Effector memory CD8-positive, alpha-beta T cell (primary cell): ENCODE results near the gene FERMT3.
A peak's percentile ranks its signal among the peaks of the same experiment; 100 is the strongest.
"Not testable (repeated sequence)": the region's sequence is repeated elsewhere in the genome, so short reads cannot be mapped to it uniquely, and the experiment has no call there.

Source experiments
- ATAC-seq: fragments of 150-1000 bp; cut with Tn5 transposase; replicated peaks from 2 replicates; pipeline ENCODE4 v1.10.0; 2021; ENCODE audit warnings: mild to moderate bottlenecking, moderate library complexity
- DNase-seq, 3 experiments: peaks; one replicate each; pipeline ENCODE4 v3.0.0; 2021
- H3K27ac Mint-ChIP-seq, 2 donors: one replicate each; pipeline ENCODE4 v1.8.0; 2022; ENCODE audit warnings: mild to moderate bottlenecking in 2 of 2, mixed read lengths in 2 of 2, moderate library complexity in 2 of 2
- H3K27me3 Mint-ChIP-seq, 2 donors: one replicate each; pipeline ENCODE4 v1.8.0; 2022; ENCODE audit warnings: mixed read lengths in 2 of 2
- H3K36me3 Mint-ChIP-seq: one replicate; pipeline ENCODE4 v1.8.0; 2022; ENCODE audit warnings: mild to moderate bottlenecking, moderate library complexity, mixed read lengths; ENCODE audit not compliant: insufficient read depth
- H3K4me1 Mint-ChIP-seq, 2 donors: one replicate each; pipeline ENCODE4 v1.8.0; 2022; ENCODE audit warnings: low read depth in 2 of 2, mixed read lengths in 2 of 2
- H3K4me3 Mint-ChIP-seq, 2 donors: one replicate each; pipeline ENCODE4 v1.8.0; 2022; ENCODE audit warnings: mild to moderate bottlenecking in 2 of 2, mixed read lengths in 2 of 2, moderate library complexity in 2 of 2
- H3K9me3 Mint-ChIP-seq, 2 donors: one replicate each; pipeline ENCODE4 v1.8.0; 2022; ENCODE audit warnings: mixed read lengths in 2 of 2

FERMT3 gene

GRCh38 chr11:64239662-64240434 lies 33.3 kb downstream of the FERMT3 start:
- Mint-ChIP-seq H3K9me3 (no peaks in the 10 kb centered on the region), H3K4me1 (peaks cover 32% of the 10 kb centered on the region in 2 donors), H3K27me3 (no peaks in the 10 kb centered on the region), H3K36me3 (peaks cover 20% of the 10 kb centered on the region), H3K27ac (peak overlapping the region; percentile 100), H3K4me3 (peak overlapping the region; percentile 87)
- DNase-seq: no peak
- ATAC-seq: no peak

- peaks cover 28 to 33% of the 10 kb centered on the region in 2 donors for H3K4me1 Mint-ChIP-seq
- ATAC-seq (peak; percentile 66), DNase-seq (peak; percentile 96 to 98 (median 97))
- H3K36me3 Mint-ChIP-seq: peaks cover 20% of the 10 kb centered on the region
- peak within 1 kb of the TSS; percentile 87 for H3K4me3 Mint-ChIP-seq
- peak within 1 kb of the TSS; percentile 100 for H3K27ac Mint-ChIP-seq
- H3K9me3 Mint-ChIP-seq: no peaks in the 10 kb centered on the region
- H3K27me3 Mint-ChIP-seq: no peaks in the 10 kb centered on the region
These were observed 34.1 kb downstream of the FERMT3 start, which contains the start of gene FKBP2 for GRCh38 chr11:64240435-64241240. Gene FKBP2 (plus strand): TSS chr11:64241095. CDS start chr11:64242388, 1,293 bp downstream.

- peaks cover 32 to 38% of the 10 kb centered on the region in 2 donors for H3K4me1 Mint-ChIP-seq
- H3K4me3 Mint-ChIP-seq: peak overlapping the region; percentile 87
- H3K36me3 Mint-ChIP-seq: peaks cover 25% of the 10 kb centered on the region
- no peaks in the 10 kb centered on the region for H3K9me3 Mint-ChIP-seq
- peak overlapping the region; percentile 100 for H3K27ac Mint-ChIP-seq
- ATAC-seq (peak; percentile 71), DNase-seq (peak; percentile 100)
- H3K27me3 Mint-ChIP-seq: no peaks in the 10 kb centered on the region
These were observed 34.6 kb downstream of the FERMT3 start for GRCh38 chr11:64241241-64241490.

- Mint-ChIP-seq H3K9me3 (no peaks in the 10 kb centered on the region), H3K36me3 (peaks cover 25% of the 10 kb centered on the region), H3K4me3 (peak overlapping the region; percentile 87), H3K4me1 (peaks cover 32 to 38% of the 10 kb centered on the region in 2 donors), H3K27ac (peak overlapping the region; percentile 100), H3K27me3 (no peaks in the 10 kb centered on the region)
- ATAC-seq (peak; percentile 0), DNase-seq (peak in 1 of 3 experiments; percentile 28)
These were observed 35.2 kb downstream of the FERMT3 start for GRCh38 chr11:64241491-64242374.

- Mint-ChIP-seq H3K27ac (peak overlapping the region; percentile 16 to 49), H3K4me3 (peak overlapping the region; percentile 87), H3K4me1 (peaks cover 38 to 40% of the 10 kb centered on the region in 2 donors), H3K9me3 (no peaks in the 10 kb centered on the region), H3K36me3 (peaks cover 30% of the 10 kb centered on the region), H3K27me3 (no peaks in the 10 kb centered on the region)
- ATAC-seq (no peak), DNase-seq (no peak)
These were observed 36.8 kb downstream of the FERMT3 start for GRCh38 chr11:64243236-64243854.

GRCh38 chr11:64244107-64244506 lies 37.6 kb downstream of the FERMT3 start:
- Mint-ChIP-seq H3K36me3 (peaks cover 30% of the 10 kb centered on the region), H3K27ac (peak overlapping the region in 1 of 2 donors; percentile 49), H3K4me3 (peak overlapping the region; percentile 87), H3K9me3 (no peaks in the 10 kb centered on the region), H3K27me3 (no peaks in the 10 kb centered on the region), H3K4me1 (peaks cover 38 to 40% of the 10 kb centered on the region in 2 donors)
- DNase-seq (no peak), ATAC-seq (no peak)

GRCh38 chr11:64244966-64245365 lies 38.4 kb downstream of the FERMT3 start:
- Mint-ChIP-seq H3K36me3 (peaks cover 27% of the 10 kb centered on the region), H3K4me3 (peak overlapping the region; percentile 87), H3K9me3 (no peaks in the 10 kb centered on the region), H3K27me3 (no peaks in the 10 kb centered on the region), H3K27ac (peak overlapping the region; percentile 90 to 96), H3K4me1 (peaks cover 35 to 37% of the 10 kb centered on the region in 2 donors)
- no peak for DNase-seq
- no peak for ATAC-seq

GRCh38 chr11:64245401-64245796 lies 38.9 kb downstream of the FERMT3 start:
- H3K27me3 Mint-ChIP-seq: no peaks in the 10 kb centered on the region
- peaks cover 31 to 35% of the 10 kb centered on the region in 2 donors for H3K4me1 Mint-ChIP-seq
- H3K4me3 Mint-ChIP-seq: peak overlapping the region; percentile 87
- H3K36me3 Mint-ChIP-seq: peaks cover 24% of the 10 kb centered on the region
- DNase-seq (peak; percentile 57 to 58 (median 58)), ATAC-seq (peak; percentile 7)
- H3K9me3 Mint-ChIP-seq: no peaks in the 10 kb centered on the region
- H3K27ac Mint-ChIP-seq: peak overlapping the region; percentile 90 to 96

GRCh38 chr11:64245797-64246620 lies 39.5 kb downstream of the FERMT3 start:
- H3K36me3 Mint-ChIP-seq: peaks cover 18% of the 10 kb centered on the region
- H3K9me3 Mint-ChIP-seq: no peaks in the 10 kb centered on the region
- DNase-seq (peak; percentile 53 to 64 (median 59)), ATAC-seq (peak; percentile 5)
- H3K27me3 Mint-ChIP-seq: no peaks in the 10 kb centered on the region
- peak overlapping the region; percentile 90 to 96 for H3K27ac Mint-ChIP-seq
- H3K4me3 Mint-ChIP-seq: peak overlapping the region; percentile 87
- peaks cover 27 to 33% of the 10 kb centered on the region in 2 donors for H3K4me1 Mint-ChIP-seq

GRCh38 chr11:64246621-64246870 lies 40.0 kb downstream of the FERMT3 start:
- DNase-seq, H3K9me3 Mint-ChIP-seq, H3K27me3 Mint-ChIP-seq: not testable (repeated sequence)
- Mint-ChIP-seq H3K27ac (peak overlapping the region; percentile 88 to 90), H3K4me3 (peak overlapping the region; percentile 86 to 89), H3K36me3 (peaks cover 12% of the 10 kb centered on the region), H3K4me1 (peaks cover 24 to 33% of the 10 kb centered on the region in 2 donors)
- peak; percentile 11 for ATAC-seq

- Mint-ChIP-seq H3K36me3 (peaks cover 14% of the 10 kb centered on the region), H3K4me3 (peak within 1 kb of the TSS; percentile 87 to 89), H3K9me3 (no peaks in the 10 kb centered on the region), H3K4me1 (peaks cover 28 to 37% of the 10 kb centered on the region in 2 donors), H3K27me3 (no peaks in the 10 kb centered on the region), H3K27ac (peak within 1 kb of the TSS; percentile 90 to 96)
- ATAC-seq (peak; percentile 57), DNase-seq (peak; percentile 64 to 72 (median 68))
These were observed 40.6 kb downstream of the FERMT3 start, which contains the start of gene PPP1R14B for GRCh38 chr11:64246871-64247728. Gene PPP1R14B (minus strand): TSS chr11:64246943. CDS start chr11:64246673, 270 bp downstream.
